Liver (tissue), 9 donors: ENCODE results near the gene ADAM21. TPM values are rescaled to one million over a fixed set of nuclear protein-coding genes. Genes with fewer than 3 reads are reported as not detected.

Experiments
- DNase-seq: peaks from one replicate; pipeline ENCODE4 v3.0.0-alpha.2; 2017; ENCODE audit warnings: low spot score
- H3K27ac ChIP-seq, 2 donors: one replicate each; pipeline ENCODE4 v1.7.0; 2013; ENCODE audit warnings: inconsistent platforms in 2 of 2, low read length in 2 of 2, control low read depth in 1 of 2, low read depth in 1 of 2, mild to moderate bottlenecking in 1 of 2
- H3K27me3 ChIP-seq, 4 donors: one replicate each; pipeline versions ENCODE4 v1.6.1 to v1.7.0; 2013; ENCODE audit warnings: low read length in 3 of 4, inconsistent platforms in 1 of 4, mild to moderate bottlenecking in 1 of 4, moderate library complexity in 1 of 4; ENCODE audit not compliant: control insufficient read depth in 4 of 4, insufficient read depth in 4 of 4
- H3K36me3 ChIP-seq, 4 donors: one replicate each; pipeline versions ENCODE4 v1.6.1 to v1.7.0; 2013; ENCODE audit warnings: low read length in 3 of 4, mild to moderate bottlenecking in 3 of 4, low read depth in 1 of 4, moderate library complexity in 1 of 4; ENCODE audit not compliant: control insufficient read depth in 4 of 4, insufficient read depth in 3 of 4
- H3K4me1 ChIP-seq, 4 donors: one replicate each; pipeline versions ENCODE4 v1.6.1 to v1.7.0; 2013; ENCODE audit warnings: low read length in 3 of 4, mild to moderate bottlenecking in 3 of 4, moderate library complexity in 1 of 4; ENCODE audit not compliant: control insufficient read depth in 4 of 4, insufficient read depth in 4 of 4
- H3K4me3 ChIP-seq, 3 donors: one replicate each; pipeline versions ENCODE4 v1.6.1 to v1.7.0; 2013; ENCODE audit warnings: low read length in 3 of 3, control low read depth in 1 of 3, low read depth in 1 of 3, mild to moderate bottlenecking in 1 of 3
- H3K9ac ChIP-seq, 2 donors: one replicate each; pipeline ENCODE4 v1.7.0; 2013; ENCODE audit warnings: low read length in 2 of 2, mild to moderate bottlenecking in 2 of 2, moderate library complexity in 2 of 2, control low read depth in 1 of 2, low read depth in 1 of 2
- H3K9me3 ChIP-seq, 4 donors: one replicate each; pipeline versions ENCODE4 v1.6.1 to v1.7.0; 2013; ENCODE audit warnings: low read length in 3 of 4; ENCODE audit not compliant: control insufficient read depth in 4 of 4
- ATF3 ChIP-seq: IDR thresholded peaks from 2 replicates; pipeline ENCODE4 v1.6.1; 2016; ENCODE audit warnings: antibody characterized with exemption
- CTCF ChIP-seq: fragments of 150-350 bp; IDR thresholded peaks from 2 replicates; pipeline ENCODE4 v1.5.1; 2017; ENCODE audit warnings: improper control_type of control experiment, low read depth, low read length; ENCODE audit not compliant: missing input control
- EGR1 ChIP-seq, 2 donors: IDR thresholded peaks; 2 replicates each; pipeline ENCODE4 v1.6.1; 2016 to 2018; ENCODE audit warnings: antibody characterized with exemption in 2 of 2, low read depth in 2 of 2
- FOXA1 ChIP-seq: IDR thresholded peaks from 2 replicates; pipeline ENCODE4 v1.6.1; 2016; ENCODE audit warnings: antibody characterized with exemption
- FOXA2 ChIP-seq: IDR thresholded peaks from 2 replicates; pipeline ENCODE4 v1.6.1; 2016; ENCODE audit warnings: antibody characterized with exemption
- GABPA ChIP-seq, 2 donors: IDR thresholded peaks in 1 of 2; conservative IDR thresholded peaks in 1 of 2; 2 replicates each; pipeline ENCODE4 v1.6.1; 2016; ENCODE audit warnings: antibody characterized with exemption in 2 of 2, mild to moderate bottlenecking in 1 of 2, moderate library complexity in 1 of 2
- HNF4A ChIP-seq, 2 donors: conservative IDR thresholded peaks; 2 replicates each; pipeline ENCODE4 v1.6.1; 2016; ENCODE audit warnings: antibody characterized with exemption in 2 of 2, mild to moderate bottlenecking in 2 of 2
- HNF4G ChIP-seq: IDR thresholded peaks from 2 replicates; pipeline ENCODE4 v1.6.1; 2016; ENCODE audit warnings: antibody characterized with exemption
- JUND ChIP-seq, 2 donors: IDR thresholded peaks; 2 replicates each; pipeline ENCODE4 v1.6.1; 2016; ENCODE audit warnings: antibody characterized with exemption in 2 of 2
- MAX ChIP-seq: IDR thresholded peaks from 2 replicates; pipeline ENCODE4 v1.6.1; 2016; ENCODE audit warnings: antibody characterized with exemption
- NR2F2 ChIP-seq: IDR thresholded peaks from 2 replicates; pipeline ENCODE4 v1.6.1; 2016; ENCODE audit warnings: antibody characterized with exemption
- RAD21 ChIP-seq, 2 donors: IDR thresholded peaks; 2 replicates each; pipeline ENCODE4 v1.6.1; 2016; ENCODE audit warnings: antibody characterized with exemption in 2 of 2, mild to moderate bottlenecking in 2 of 2
- REST ChIP-seq: IDR thresholded peaks from 2 replicates; pipeline ENCODE4 v1.6.1; 2016; ENCODE audit warnings: antibody characterized with exemption, mild to moderate bottlenecking
- RXRA ChIP-seq, 2 donors: IDR thresholded peaks; 2 replicates each; pipeline ENCODE4 v1.6.1; 2017 to 2018; ENCODE audit warnings: antibody characterized with exemption in 2 of 2, mild to moderate bottlenecking in 1 of 2
- SP1 ChIP-seq: IDR thresholded peaks from 2 replicates; pipeline ENCODE4 v1.6.1; 2018; ENCODE audit warnings: antibody characterized with exemption, mild to moderate bottlenecking
- TAF1 ChIP-seq: conservative IDR thresholded peaks from 2 replicates; pipeline ENCODE4 v1.6.1; 2016; ENCODE audit warnings: antibody characterized with exemption, mild to moderate bottlenecking
- YY1 ChIP-seq: IDR thresholded peaks from 2 replicates; pipeline ENCODE4 v1.6.1; 2016; ENCODE audit warnings: antibody characterized with exemption, mild to moderate bottlenecking
- ZBTB33 ChIP-seq: IDR thresholded peaks from 2 replicates; pipeline ENCODE4 v1.6.1; 2016; ENCODE audit warnings: antibody characterized with exemption
- WGBS: extraction: QIAGEN DNeasy Blood & Tissue Kit; methylation state at CpG from one replicate; pipeline ENCODE4 v1.1.7; 2013; 5-methylcytosine and 5-hydroxymethylcytosine counted together
- polyA plus RNA-seq, 2 donors: library from polyadenylated mRNA; stranded (reverse) in 1 of 2; unstranded in 1 of 2; fragments of 200-250 nt in 1 of 2; fragments of >200 nt in 1 of 2; fragmentation: Nextera tagmentation in 1 of 2; extraction: Ambion mirVana in 1 of 2; gene quantifications; one replicate each; pipeline versions ENCODE4 v1.2.1 to v1.2.3, GENCODE V29; 2013 to 2015
- total RNA-seq, 2 donors: library from RNA; depleted of rRNA; stranded (reverse); fragments of >200 nt; gene quantifications; one replicate each; pipeline ENCODE4 v1.2.3, GENCODE V29; 2014
- donor health status: healthy.
- donor health status: healthy.
- donor health status: healthy.
- donor health status: healthy.
- donor health status: healthy.

The ADAM21 gene
- total and polyA plus RNA-seq, 4 donors, result 0.02 to 0.17 TPM; not detected in 2

GRCh38 chr14:70489579-70490200 lies 37.7 kb downstream of the ADAM21 start:
- Histone ChIP-seq H3K9me3 (peaks cover 3 to 15% (median 8%) of the 10 kb centered on the region in 4 donors), H3K36me3 (peaks cover 0 to 5% (median 2%) of the 10 kb centered on the region in 4 donors), H3K4me3 (no peak overlapping the region), H3K27ac (no peak overlapping the region), H3K4me1 (no peaks in the 10 kb centered on the region), H3K9ac (no peak overlapping the region), H3K27me3 (no peaks in the 10 kb centered on the region)
- TF ChIP-seq HNF4A (conservative IDR thresholded peaks at IDR 0.05), result no peak
- TF ChIP-seq RAD21 (IDR thresholded peaks at IDR 0.05), result no peak
- no peak for TF ChIP-seq TAF1
- no peak for TF ChIP-seq JUND (IDR thresholded peaks at IDR 0.05)
- TF ChIP-seq ZBTB33, result no peak
- no peak for TF ChIP-seq MAX
- no peak for TF ChIP-seq ATF3
- no peak for TF ChIP-seq FOXA2
- TF ChIP-seq CTCF, result no peak
- no peak for TF ChIP-seq YY1
- no peak for TF ChIP-seq NR2F2
- no peak for TF ChIP-seq RXRA (IDR thresholded peaks at IDR 0.05)
- TF ChIP-seq FOXA1, result no peak
- no peak for TF ChIP-seq SP1
- TF ChIP-seq REST, result no peak
- no peak for TF ChIP-seq EGR1 (IDR thresholded peaks at IDR 0.05; ENCODE audit: low read depth in 2 of 2)
- no peak for TF ChIP-seq HNF4G
- no peak for TF ChIP-seq GABPA (IDR thresholded peaks at IDR 0.05 in 1 of 2, conservative IDR thresholded peaks at IDR 0.05 in 1 of 2)
- no peak for DNase-seq
- WGBS, result 67% methylated on average over 3 of the region's 3 CpGs
